ENCODE data around the gene C2CD3. TPM values are rescaled to one million over a fixed set of nuclear protein-coding genes. Genes with fewer than 3 reads are reported as not detected.

Gene C2CD3
- total and polyA plus RNA-seq, 9 of the 15 experiments (the other 6 are each of a cell fraction or from before 2014, with no cell fraction given), result 4.4 to 20.2 (median 15.4) TPM

DNA sequence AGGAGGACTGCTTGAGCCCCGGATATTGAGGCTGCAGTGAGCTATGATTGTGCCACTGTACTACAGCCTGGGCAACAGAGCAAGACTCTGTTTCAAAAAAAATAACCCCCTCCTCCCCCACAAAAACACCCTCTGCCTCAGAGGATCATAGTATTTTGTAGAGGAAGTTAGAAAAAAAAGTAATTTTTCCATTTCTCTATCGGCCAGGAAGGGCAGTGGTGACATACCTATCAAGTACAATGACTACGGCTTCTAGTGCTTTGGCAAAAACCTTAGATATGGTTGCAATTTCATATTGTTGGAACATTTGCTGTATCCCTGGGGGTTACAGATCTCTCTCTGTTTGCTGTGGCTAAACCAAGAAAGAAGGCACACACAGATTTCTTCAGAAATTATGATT, 28.9 kb downstream of the C2CD3 start:
- POLR2A ChIA-PET, result interaction anchor here (0.6 to 0.7 kb wide), 2 partner anchors 8 to 507 kb away, joined by 4 read pairs; no protein-coding TSS in a partner anchor
- H3K4me2 ChIP-seq (ENCODE audit: insufficient read depth, low read length), result no peak overlapping the region
- in situ Hi-C loops (cut with MboI) (no loop called here), intact Hi-C loops (cut with micrococcal nuclease) (no loop called here)
- no peak for ATAC-seq
- H3K36me3 ChIP-seq (ENCODE audit: control insufficient read depth, insufficient read depth, low read length), result peaks cover 18% of the 10 kb centered on the region; the same call in 2 of the 3 replicates
- H3K27ac ChIP-seq (ENCODE audit: extremely low read depth, low read depth, low read length), result no peak overlapping the region
- CTCF ChIA-PET (ENCODE audit: low intra/inter-chr PET ratio), result no interaction called here
- DNase-seq (ENCODE audit: extremely low read depth in 1 of 4, low spot score in 3 of 4), result no peak
- no peaks in the 10 kb centered on the region for H3K9me1 ChIP-seq (ENCODE audit: control insufficient read depth, insufficient read depth, low read length)
- H3K79me2 ChIP-seq (ENCODE audit: control insufficient read depth, insufficient read depth, low read length), result no peaks in the 10 kb centered on the region
- no peaks in the 10 kb centered on the region for H3K9me3 ChIP-seq (replicated peaks; ENCODE audit: control insufficient read depth, insufficient read depth, low read depth, low read length)
- BruUV-seq (replicated peaks), result no TSS peak
- H3K27me3 ChIP-seq (ENCODE audit: control insufficient read depth in 2 of 2, insufficient read depth in 2 of 2, low read length in 2 of 2), result no peaks in the 10 kb centered on the region
- FAIRE-seq, result no peak
- H3K9ac ChIP-seq (ENCODE audit: insufficient read depth in 1 of 2, low read depth in 2 of 2, low read length in 2 of 2), result no peak overlapping the region
- peaks cover 0 to 17% of the 10 kb centered on the region in 2 experiments; a peak in 2 of 5 replicates for H3K4me1 ChIP-seq (replicated peaks in 1 of 2; ENCODE audit: control insufficient read depth in 2 of 2, insufficient read depth in 2 of 2, low read length in 2 of 2)
- no peak overlapping the region for H3K4me3 ChIP-seq
- no peak for TF ChIP-seq NFYB (IDR thresholded peaks at IDR 0.05; ENCODE audit: extremely low read depth, insufficient read length)
- TF ChIP-seq C11orf30 (IDR thresholded peaks at IDR 0.05; ENCODE audit: low read depth), result no peak
- no peak for TF ChIP-seq ZBTB17 (CRISPR knock-in tag; IDR thresholded peaks at IDR 0.05)
- TF ChIP-seq, protein P1, sequence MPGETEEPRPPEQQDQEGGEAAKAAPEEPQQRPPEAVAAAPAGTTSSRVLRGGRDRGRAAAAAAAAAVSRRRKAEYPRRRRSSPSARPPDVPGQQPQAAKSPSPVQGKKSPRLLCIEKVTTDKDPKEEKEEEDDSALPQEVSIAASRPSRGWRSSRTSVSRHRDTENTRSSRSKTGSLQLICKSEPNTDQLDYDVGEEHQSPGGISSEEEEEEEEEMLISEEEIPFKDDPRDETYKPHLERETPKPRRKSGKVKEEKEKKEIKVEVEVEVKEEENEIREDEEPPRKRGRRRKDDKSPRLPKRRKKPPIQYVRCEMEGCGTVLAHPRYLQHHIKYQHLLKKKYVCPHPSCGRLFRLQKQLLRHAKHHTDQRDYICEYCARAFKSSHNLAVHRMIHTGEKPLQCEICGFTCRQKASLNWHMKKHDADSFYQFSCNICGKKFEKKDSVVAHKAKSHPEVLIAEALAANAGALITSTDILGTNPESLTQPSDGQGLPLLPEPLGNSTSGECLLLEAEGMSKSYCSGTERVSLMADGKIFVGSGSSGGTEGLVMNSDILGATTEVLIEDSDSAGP (CRISPR knock-in tag; IDR thresholded peaks at IDR 0.05), result no peak
- no peak for TF ChIP-seq KDM4B (IDR thresholded peaks at IDR 0.05; ENCODE audit: borderline replicate concordance in 2 of 2, low read depth in 1 of 2)
- TF ChIP-seq ZFP36 (IDR thresholded peaks at IDR 0.05; ENCODE audit: low read depth, low read length, partially characterized antibody), result no peak
- TF ChIP-seq FIP1L1 (IDR thresholded peaks at IDR 0.05; ENCODE audit: low read depth, low read length, poor library complexity, severe bottlenecking), result no peak
- TF ChIP-seq ZNF583 (CRISPR knock-in tag; IDR thresholded peaks at IDR 0.05), result no peak
- TF ChIP-seq IRF9 (tag; IDR thresholded peaks at IDR 0.05), result no peak
- no peak for TF ChIP-seq ZBTB33 (CRISPR knock-in tag; IDR thresholded peaks at IDR 0.05)
- no peak for TF ChIP-seq BRF2 (IDR thresholded peaks at IDR 0.05; ENCODE audit: borderline replicate concordance, insufficient read depth, insufficient read length)
- no peak for TF ChIP-seq BRD4 (IDR thresholded peaks at IDR 0.05)
- TF ChIP-seq KDM2B (CRISPR knock-in tag; IDR thresholded peaks at IDR 0.05), result no peak
- no peak for TF ChIP-seq CBX3 (IDR thresholded peaks at IDR 0.05; ENCODE audit: borderline replicate concordance in 1 of 2, low read length in 2 of 2)
- TF ChIP-seq L3MBTL2 (IDR thresholded peaks at IDR 0.05), result no peak
- TF ChIP-seq ZSCAN29 (IDR thresholded peaks at IDR 0.05), result no peak
- TF ChIP-seq GABPA (tag; conservative IDR thresholded peaks at IDR 0.05; ENCODE audit: low read depth), result no peak
- no peak for TF ChIP-seq HDAC1 (IDR thresholded peaks at IDR 0.05)
- no peaks in the 10 kb centered on the region for H4K20me1 ChIP-seq (replicated peaks; ENCODE audit: control insufficient read depth, insufficient read depth, low read length)
- H2AFZ ChIP-seq (ENCODE audit: low read depth, low read length), result no peak overlapping the region
- 78% methylated on average over 3 of the region's 3 CpGs for WGBS (ENCODE audit: insufficient coverage, low coverage, missing lambda C conversion rate)
